K562 (cell line): ENCODE measurements around the gene NME8. TPM values are rescaled to one million over a fixed set of nuclear protein-coding genes. Genes with fewer than 3 reads are reported as not detected.

Experiments
- COPS2 ChIP-seq: fragments of 450-650 bp; conservative IDR thresholded peaks from 2 replicates; pipeline ENCODE4 v1.6.1; 2016; ENCODE audit warnings: mild to moderate bottlenecking, moderate library complexity
- CXXC5 ChIP-seq: fragments of 250-450 bp; sonication (Bioruptor Pico); IDR thresholded peaks from 2 replicates; pipeline ENCODE4 v1.8.0; 2022; ENCODE audit warnings: inconsistent platforms, mild to moderate bottlenecking, moderate library complexity
- DNMT1 ChIP-seq: fragments of 450-650 bp; IDR thresholded peaks from 2 replicates; pipeline ENCODE4 v1.6.1; 2016; ENCODE audit warnings: antibody characterized with exemption, mild to moderate bottlenecking
- ESRRA ChIP-seq: fragments of 450-650 bp; IDR thresholded peaks from 2 replicates; pipeline ENCODE4 v1.6.1; 2014; ENCODE audit warnings: low read depth, mild to moderate bottlenecking, moderate library complexity, borderline replicate concordance
- FOXJ2 ChIP-seq: fragments of 200-800 bp; sonication (Bioruptor generic); IDR thresholded peaks from 2 replicates; pipeline ENCODE4 v1.6.1; 2016; ENCODE audit warnings: missing genetic modification characterization, missing compliant biosample characterization
- FOXK2 ChIP-seq, 2 experiments: fragments of 450-650 bp; IDR thresholded peaks in 1 of 2; conservative IDR thresholded peaks in 1 of 2; 2 replicates each; pipeline ENCODE4 v1.6.1; 2016; ENCODE audit warnings: low read depth in 2 of 2, mild to moderate bottlenecking in 1 of 2
- GABPA ChIP-seq: fragments of 200-800 bp; sonication (Bioruptor generic); conservative IDR thresholded peaks from 2 replicates; pipeline ENCODE4 v1.6.1; 2016; ENCODE audit warnings: low read depth, missing genetic modification characterization, missing compliant biosample characterization
- HMG20A ChIP-seq: fragments of 450-650 bp; formaldehyde crosslinking; conservative IDR thresholded peaks from 2 replicates; pipeline ENCODE4 v1.4.0; 2020; ENCODE audit warnings: mild to moderate bottlenecking, mixed read lengths
- HMGN3 ChIP-seq: IDR thresholded peaks from 2 replicates; pipeline ENCODE4 v1.6.1; 2011; ENCODE audit warnings: borderline replicate concordance, low read depth, mild to moderate bottlenecking, mixed read lengths, low read length; ENCODE audit not compliant: insufficient read length; ENCODE audit errors: extremely low read depth
- L3MBTL2 ChIP-seq: fragments of 450-650 bp; IDR thresholded peaks from 2 replicates; pipeline ENCODE4 v1.6.1; 2016; ENCODE audit warnings: mild to moderate bottlenecking, moderate library complexity
- MAFG ChIP-seq: fragments of 450-650 bp; conservative IDR thresholded peaks from 2 replicates; pipeline ENCODE4 v1.6.1; 2016; ENCODE audit warnings: missing genetic modification characterization, missing compliant biosample characterization
- PML ChIP-seq: IDR thresholded peaks from 2 replicates; pipeline ENCODE4 v1.6.1; 2012; ENCODE audit warnings: low read length, inconsistent platforms
- RAD21 ChIP-seq, 2 experiments: fragments of 250-450 bp in 1 of 2; fragments of 450-650 bp in 1 of 2; sonication (Bioruptor Pico) in 1 of 2; formaldehyde crosslinking in 1 of 2; IDR thresholded peaks in 1 of 2; conservative IDR thresholded peaks in 1 of 2; 2 replicates each; pipeline versions ENCODE4 v1.4.0 to v1.8.0; 2020 to 2022; ENCODE audit warnings: mild to moderate bottlenecking in 2 of 2, moderate library complexity in 1 of 2
- RCOR1 ChIP-seq, 2 experiments: IDR thresholded peaks; 2 replicates each; pipeline ENCODE4 v1.6.1; 2012; ENCODE audit warnings: low read depth in 2 of 2, low read length in 2 of 2, borderline replicate concordance in 1 of 2, improper control_type of control experiment in 1 of 2
- SPI1 ChIP-seq: IDR thresholded peaks from 2 replicates; pipeline ENCODE4 v1.6.1; 2011; ENCODE audit warnings: low read depth, low read length, control low read depth, borderline replicate concordance
- TBP ChIP-seq: optimal IDR thresholded peaks from 2 replicates; pipeline ENCODE3; 2011; ENCODE audit warnings: low read depth, low read length, improper control_type of control experiment
- U2AF2 ChIP-seq: fragments of 200-400 bp; formaldehyde crosslinking; optimal IDR thresholded peaks from 2 replicates; pipeline ENCODE3; 2017; ENCODE audit warnings: low read depth, mild to moderate bottlenecking, low read length
- ZBTB7A ChIP-seq: IDR thresholded peaks from 2 replicates; pipeline ENCODE4 v1.6.1; 2011; ENCODE audit warnings: low read depth, mild to moderate bottlenecking, low read length, moderate library complexity, borderline replicate concordance; ENCODE audit not compliant: control insufficient read depth
- ZNF197 ChIP-seq: fragments of 200-800 bp; sonication (Bioruptor generic); IDR thresholded peaks from 2 replicates; pipeline ENCODE4 v1.6.1; 2016; ENCODE audit warnings: low read depth, missing genetic modification characterization, missing compliant biosample characterization
- ZNF764 ChIP-seq: fragments of 250-450 bp; sonication (Bioruptor Pico); IDR thresholded peaks from 2 replicates; pipeline ENCODE4 v1.4.0; 2020; ENCODE audit warnings: low read depth, mild to moderate bottlenecking, moderate library complexity
- polyA plus RNA-seq, 8 experiments: library from polyadenylated mRNA; depleted of rRNA in 4 of 8; stranded (reverse) in 5 of 8; unstranded in 3 of 8; fragments of >200 nt; fragmentation: Nextera tagmentation in 2 of 8; fragmentation: Illumina TruSeq in 1 of 8; extraction: Ambion mirVana in 2 of 8; extraction: Trizol in 1 of 8; gene quantifications; 2 replicates each; pipeline versions ENCODE4 v1.2.1 to v1.2.3, GENCODE V29; 2011 to 2014; ENCODE audit warnings: inconsistent platforms in 1 of 8, missing spikeins in 1 of 8
- total RNA-seq, 7 experiments: library from RNA; depleted of rRNA in 6 of 7; stranded (reverse); fragments of >200 nt in 6 of 7; fragmentation: Illumina TruSeq in 2 of 7; extraction: Trizol in 2 of 7; gene quantifications; 2 replicates each; pipeline versions ENCODE4 v1.2.1 to v1.2.3, GENCODE V29; 2011 to 2021; ENCODE audit warnings: low replicate concordance in 1 of 7
- TF ChIP-seq, protein P1 (sequence below): sonication (generic); formaldehyde crosslinking; IDR thresholded peaks from 2 replicates; pipeline ENCODE4 v1.8.1; 2022; ENCODE audit warnings: missing genetic modification reagents
- TF ChIP-seq, protein P2 (sequence below): sonication (generic); formaldehyde crosslinking; IDR thresholded peaks from 2 replicates; pipeline ENCODE4 v1.8.1; 2023; ENCODE audit warnings: mild to moderate bottlenecking, missing genetic modification reagents, moderate library complexity
- TF ChIP-seq, protein P3 (sequence below): fragments of 450-650 bp; formaldehyde crosslinking; IDR thresholded peaks from 2 replicates; pipeline ENCODE4 v1.4.0; 2020; ENCODE audit warnings: mild to moderate bottlenecking, moderate library complexity

NME8 gene
- total and polyA plus RNA-seq, 9 of the 15 experiments (the other 6 are each of a cell fraction or from before 2014, with no cell fraction given) = not detected

DNA sequence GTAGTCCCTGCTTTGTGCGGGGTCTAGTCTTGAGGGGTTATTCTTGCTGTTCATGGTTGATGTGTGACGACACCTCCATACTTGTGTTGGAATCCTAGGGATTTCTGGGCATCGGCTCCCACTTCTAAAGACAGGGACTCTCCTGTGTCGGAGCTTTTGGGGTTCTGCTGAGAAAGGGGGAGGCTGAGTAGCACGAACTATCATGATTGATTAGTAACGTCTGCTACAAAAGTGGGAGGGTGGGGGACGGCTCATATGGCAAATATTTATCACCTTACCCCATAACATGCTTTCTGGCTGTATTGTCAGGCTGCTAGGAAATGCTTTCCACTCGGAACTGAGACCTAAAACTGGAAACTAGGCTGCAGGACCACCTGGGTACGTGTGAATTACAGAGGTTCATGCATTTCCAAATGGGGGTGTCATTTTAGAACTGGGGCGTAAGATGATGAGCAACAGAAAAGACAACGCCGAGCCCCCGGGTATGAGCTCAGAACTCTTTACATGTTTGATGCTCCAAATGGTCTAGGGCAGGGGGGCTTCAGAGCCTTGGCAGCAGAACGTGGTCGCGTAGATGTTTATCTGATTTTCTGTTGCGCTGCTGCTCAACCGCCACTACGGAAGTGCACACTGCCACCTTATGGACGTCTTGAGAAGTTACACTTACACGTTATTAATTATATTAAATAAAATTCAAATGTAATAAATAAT is 15.1 kb upstream of the NME8 start (continued):
- TF ChIP-seq DNMT1 (no peak), FOXJ2 (no peak), ZNF197 (CRISPR knock-in tag) (no peak), ZBTB7A (peak; percentile 45; the same call in 1 of the 2 replicates), MAFG (no peak), RCOR1 (IDR thresholded peaks at IDR 0.05; ENCODE audit: borderline replicate concordance in 1 of 2, low read depth in 2 of 2, low read length in 2 of 2) (no peak), COPS2 (no peak), PML (no peak), U2AF2 (no peak), ZNF764 (peak; percentile 51; the same call in 1 of the 2 replicates), GABPA (tag) (peak; percentile 46; the same call in 1 of the 2 replicates), HMGN3 (no peak), CXXC5 (CRISPR knock-in tag) (peak; percentile 95), FOXK2 (conservative IDR thresholded peaks at IDR 0.05 in 1 of 2, IDR thresholded peaks at IDR 0.05 in 1 of 2; ENCODE audit: low read depth in 2 of 2) (no peak), L3MBTL2 (peak; percentile 28; the same call in 1 of the 2 replicates), RAD21 (CRISPR knock-in tag; conservative IDR thresholded peaks at IDR 0.05 in 1 of 2, IDR thresholded peaks at IDR 0.05 in 1 of 2) (peak; percentile 69 to 79), SPI1 (peak; percentile 22; the same call in 1 of the 2 replicates), TBP (no peak), ESRRA (no peak), HMG20A (CRISPR knock-in tag) (no peak)
- TF ChIP-seq, protein P1, sequence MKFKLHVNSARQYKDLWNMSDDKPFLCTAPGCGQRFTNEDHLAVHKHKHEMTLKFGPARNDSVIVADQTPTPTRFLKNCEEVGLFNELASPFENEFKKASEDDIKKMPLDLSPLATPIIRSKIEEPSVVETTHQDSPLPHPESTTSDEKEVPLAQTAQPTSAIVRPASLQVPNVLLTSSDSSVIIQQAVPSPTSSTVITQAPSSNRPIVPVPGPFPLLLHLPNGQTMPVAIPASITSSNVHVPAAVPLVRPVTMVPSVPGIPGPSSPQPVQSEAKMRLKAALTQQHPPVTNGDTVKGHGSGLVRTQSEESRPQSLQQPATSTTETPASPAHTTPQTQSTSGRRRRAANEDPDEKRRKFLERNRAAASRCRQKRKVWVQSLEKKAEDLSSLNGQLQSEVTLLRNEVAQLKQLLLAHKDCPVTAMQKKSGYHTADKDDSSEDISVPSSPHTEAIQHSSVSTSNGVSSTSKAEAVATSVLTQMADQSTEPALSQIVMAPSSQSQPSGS (CRISPR knock-in tag) = no peak
- TF ChIP-seq, protein P2, sequence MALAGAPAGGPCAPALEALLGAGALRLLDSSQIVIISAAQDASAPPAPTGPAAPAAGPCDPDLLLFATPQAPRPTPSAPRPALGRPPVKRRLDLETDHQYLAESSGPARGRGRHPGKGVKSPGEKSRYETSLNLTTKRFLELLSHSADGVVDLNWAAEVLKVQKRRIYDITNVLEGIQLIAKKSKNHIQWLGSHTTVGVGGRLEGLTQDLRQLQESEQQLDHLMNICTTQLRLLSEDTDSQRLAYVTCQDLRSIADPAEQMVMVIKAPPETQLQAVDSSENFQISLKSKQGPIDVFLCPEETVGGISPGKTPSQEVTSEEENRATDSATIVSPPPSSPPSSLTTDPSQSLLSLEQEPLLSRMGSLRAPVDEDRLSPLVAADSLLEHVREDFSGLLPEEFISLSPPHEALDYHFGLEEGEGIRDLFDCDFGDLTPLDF (CRISPR knock-in tag) = no peak
- TF ChIP-seq, protein P3, sequence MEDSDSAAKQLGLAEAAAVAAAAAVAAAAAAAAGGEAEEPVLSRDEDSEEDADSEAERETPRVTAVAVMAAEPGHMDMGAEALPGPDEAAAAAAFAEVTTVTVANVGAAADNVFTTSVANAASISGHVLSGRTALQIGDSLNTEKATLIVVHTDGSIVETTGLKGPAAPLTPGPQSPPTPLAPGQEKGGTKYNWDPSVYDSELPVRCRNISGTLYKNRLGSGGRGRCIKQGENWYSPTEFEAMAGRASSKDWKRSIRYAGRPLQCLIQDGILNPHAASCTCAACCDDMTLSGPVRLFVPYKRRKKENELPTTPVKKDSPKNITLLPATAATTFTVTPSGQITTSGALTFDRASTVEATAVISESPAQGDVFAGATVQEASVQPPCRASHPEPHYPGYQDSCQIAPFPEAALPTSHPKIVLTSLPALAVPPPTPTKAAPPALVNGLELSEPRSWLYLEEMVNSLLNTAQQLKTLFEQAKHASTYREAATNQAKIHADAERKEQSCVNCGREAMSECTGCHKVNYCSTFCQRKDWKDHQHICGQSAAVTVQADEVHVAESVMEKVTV (CRISPR knock-in tag) = peak; percentile 56
